ENCODE data around the gene DNAL4. TPM values are rescaled to one million over a fixed set of nuclear protein-coding genes. Genes with fewer than 3 reads are reported as not detected.
A peak's percentile ranks its signal among the peaks of the same experiment; 100 is the strongest.

DNAL4 gene
- total RNA-seq (1 to 10 TPM; 9.1 to 9.6 TPM), polyA plus RNA-seq (12.3 TPM)

DNA sequence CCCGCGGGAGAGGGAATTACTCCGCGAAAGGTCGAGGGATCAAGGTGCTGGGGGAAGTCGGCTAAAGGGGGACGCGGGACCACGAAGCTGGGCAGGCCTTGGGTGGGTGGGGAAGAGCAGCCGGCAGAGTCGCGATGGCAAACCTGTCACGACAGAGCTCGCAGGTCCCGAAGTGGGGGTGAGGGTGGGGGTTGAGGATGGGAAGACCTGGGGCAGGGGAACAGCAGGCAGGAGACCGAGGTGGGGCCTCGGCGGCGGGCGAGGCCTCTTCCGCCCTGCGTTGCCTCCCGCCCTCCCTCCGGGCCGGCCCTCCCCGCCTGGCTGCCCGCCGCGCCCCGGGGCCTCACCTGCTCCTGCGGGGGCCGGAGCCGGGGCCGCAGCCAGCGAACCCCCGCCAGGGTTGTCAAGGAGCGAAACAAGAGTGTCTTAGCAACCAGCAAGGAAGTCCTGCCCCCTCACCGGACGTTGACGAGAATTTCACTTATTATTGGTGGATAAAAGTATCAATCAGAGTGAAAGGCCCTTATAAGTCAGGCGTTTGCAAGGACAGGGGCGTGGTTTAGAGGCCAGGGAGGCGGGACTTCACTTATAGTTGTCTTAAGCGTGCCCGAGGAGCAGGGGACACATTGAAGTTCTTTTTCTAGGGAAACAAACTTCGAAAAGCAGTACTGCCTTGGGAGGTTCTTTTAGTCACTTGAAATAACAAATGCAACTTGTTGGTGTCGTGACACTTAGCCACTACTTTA is at the start of gene DNAL4:
Gene DNAL4, minus strand, starts transcription at position 423 of the 746 bp plus-strand sequence. CDS start 11,412 bp downstream, outside the sequence.
- H3K9me3 Mint-ChIP-seq: peaks cover 0 to 2% (median 0%) of the 10 kb centered on the region in 5 donors
- peaks cover 22 to 30% (median 28%) of the 10 kb centered on the region in 3 donors for H3K4me1 Mint-ChIP-seq
- H3K36me3 Mint-ChIP-seq: peaks cover 0 to 8% (median 1%) of the 10 kb centered on the region in 3 donors
- peak within 1 kb of the TSS; percentile 87 to 94 (median 90) for H3K4me3 Mint-ChIP-seq
- peak within 1 kb of the TSS; percentile 82 to 99 (median 93) for H3K27ac Mint-ChIP-seq
- Histone ChIP-seq H3K27ac (ENCODE audit: low read depth, low read length) (peak within 1 kb of the TSS; percentile 76), H3K27me3 (ENCODE audit: insufficient read depth, low read length, poor library complexity, severe bottlenecking) (peaks cover 4% of the 10 kb centered on the region), H3K4me3 (ENCODE audit: low read length) (peak within 1 kb of the TSS; percentile 44), H3K36me3 (ENCODE audit: insufficient read depth, low read length) (no peaks in the 10 kb centered on the region), H3K9me3 (ENCODE audit: low read length) (no peaks in the 10 kb centered on the region), H3K4me1 (ENCODE audit: insufficient read depth, low read length) (peaks cover 26% of the 10 kb centered on the region)
- peak; percentile 82 to 96 (median 94) for DNase-seq
- ChIA-PET POLR2A (interaction anchor here (0.6 kb wide), 1 partner anchor 353 kb away, joined by 4 read pairs; no protein-coding TSS in a partner anchor), CTCF (interaction anchor here (1.1 kb wide), 1 partner anchor 49 kb away, joined by 4 read pairs; the partner anchor contains the start of gene NPTXR)
- peaks cover 19 to 31% of the 10 kb centered on the region in 2 donors for H3K27me3 Mint-ChIP-seq

DNA sequence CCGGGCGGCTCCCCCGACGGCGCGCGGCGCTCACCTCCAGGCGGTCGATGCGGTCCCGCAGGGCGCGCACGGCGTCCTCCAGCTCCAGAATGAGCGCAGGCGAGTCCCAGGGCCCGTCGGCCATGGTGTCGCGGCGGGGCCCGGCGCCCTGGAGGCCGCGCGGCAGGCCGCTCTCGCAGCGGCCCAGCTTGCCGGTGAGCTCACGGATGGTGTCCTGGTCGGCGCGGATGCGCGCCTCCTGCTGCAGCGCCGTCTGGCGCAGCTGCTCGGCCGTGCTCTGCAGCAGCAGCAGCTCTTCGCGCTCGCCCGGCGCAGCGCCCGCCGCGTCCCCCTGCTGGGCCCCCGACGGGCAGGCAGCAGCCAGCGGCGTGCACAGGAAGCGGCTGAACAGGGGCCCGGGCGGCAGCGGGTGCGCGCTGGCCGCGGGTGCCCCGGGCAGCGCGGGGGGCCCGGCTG is 49.3 kb upstream of the DNAL4 start:
- Mint-ChIP-seq H3K27me3 (peaks cover 7 to 9% of the 10 kb centered on the region in 2 donors), H3K27ac (no peak overlapping the region), H3K4me3 (peak overlapping the region in 2 of 7 donors; percentile 31 to 84), H3K4me1 (peaks cover 21 to 38% (median 34%) of the 10 kb centered on the region in 3 donors), H3K36me3 (peaks cover 0 to 4% (median 2%) of the 10 kb centered on the region in 3 donors), H3K9me3 (no peaks in the 10 kb centered on the region)
- POLR2A ChIA-PET: interaction anchor here (0.7 to 1.9 kb wide), 8 partner anchors 28 to 161 kb away, joined by 3 to 14 read pairs (median 6); partner anchors contain the start of genes CBX6, GTPBP1 and TOMM22
- peak; percentile 18 to 78 (median 58) for DNase-seq
- no peaks in the 10 kb centered on the region for H3K9me3 ChIP-seq (ENCODE audit: low read length)
- no peaks in the 10 kb centered on the region for H3K27me3 ChIP-seq (ENCODE audit: insufficient read depth, low read length, poor library complexity, severe bottlenecking)
- H3K4me1 ChIP-seq (ENCODE audit: insufficient read depth, low read length): peaks cover 20% of the 10 kb centered on the region
- peak overlapping the region; percentile 43 for H3K4me3 ChIP-seq (ENCODE audit: low read length)
- H3K36me3 ChIP-seq (ENCODE audit: insufficient read depth, low read length): no peaks in the 10 kb centered on the region
- CTCF ChIA-PET: interaction anchor here (0.6 to 2.9 kb wide), 22 partner anchors 9 to 161 kb away, joined by 3 to 23 read pairs (median 4); partner anchors contain the start of genes SUN2 and TOMM22
- H3K27ac ChIP-seq (ENCODE audit: low read depth, low read length): no peak overlapping the region

GRCh38 chr22:38842512-38843200 is 48.7 kb upstream of the DNAL4 start:
- peaks cover 7 to 9% of the 10 kb centered on the region in 2 donors for H3K27me3 Mint-ChIP-seq
- ChIA-PET CTCF (interaction anchor here (0.6 to 2.9 kb wide), 22 partner anchors 9 to 161 kb away, joined by 3 to 23 read pairs (median 4); partner anchors contain the start of genes SUN2 and TOMM22), POLR2A (interaction anchor here (0.7 to 1.9 kb wide), 8 partner anchors 29 to 161 kb away, joined by 3 to 14 read pairs (median 6); partner anchors contain the start of genes CBX6, GTPBP1 and TOMM22)
- H3K4me1 ChIP-seq (ENCODE audit: insufficient read depth, low read length): peaks cover 20% of the 10 kb centered on the region
- no peak overlapping the region for H3K27ac ChIP-seq (ENCODE audit: low read depth, low read length)
- H3K9me3 ChIP-seq (ENCODE audit: low read length): no peaks in the 10 kb centered on the region
- H3K36me3 ChIP-seq (ENCODE audit: insufficient read depth, low read length): no peaks in the 10 kb centered on the region
- H3K4me3 Mint-ChIP-seq: peak overlapping the region; percentile 40 to 90 (median 84)
- peaks cover 0 to 6% (median 5%) of the 10 kb centered on the region in 3 donors for H3K36me3 Mint-ChIP-seq
- peaks cover 21 to 38% (median 34%) of the 10 kb centered on the region in 3 donors for H3K4me1 Mint-ChIP-seq
- no peak for DNase-seq
- no peaks in the 10 kb centered on the region for H3K9me3 Mint-ChIP-seq
- H3K27me3 ChIP-seq (ENCODE audit: insufficient read depth, low read length, poor library complexity, severe bottlenecking): no peaks in the 10 kb centered on the region
- H3K27ac Mint-ChIP-seq: peak overlapping the region in 3 of 8 donors; percentile 45 to 68 (median 54)
- peak overlapping the region; percentile 43 for H3K4me3 ChIP-seq (ENCODE audit: low read length)

GRCh38 chr22:38841635-38842034 is 47.7 kb upstream of the DNAL4 start:
- Histone ChIP-seq H3K36me3 (ENCODE audit: insufficient read depth, low read length) (no peaks in the 10 kb centered on the region), H3K27me3 (ENCODE audit: insufficient read depth, low read length, poor library complexity, severe bottlenecking) (no peaks in the 10 kb centered on the region), H3K4me1 (ENCODE audit: insufficient read depth, low read length) (peaks cover 20% of the 10 kb centered on the region), H3K4me3 (ENCODE audit: low read length) (no peak overlapping the region), H3K27ac (ENCODE audit: low read depth, low read length) (no peak overlapping the region), H3K9me3 (ENCODE audit: low read length) (no peaks in the 10 kb centered on the region)
- H3K27me3 Mint-ChIP-seq: peaks cover 7 to 9% of the 10 kb centered on the region in 2 donors
- DNase-seq: no peak
- POLR2A ChIA-PET: no interaction called here
- H3K36me3 Mint-ChIP-seq: peaks cover 0 to 6% (median 5%) of the 10 kb centered on the region in 3 donors
- peaks cover 21 to 38% (median 37%) of the 10 kb centered on the region in 3 donors for H3K4me1 Mint-ChIP-seq
- no peaks in the 10 kb centered on the region for H3K9me3 Mint-ChIP-seq
- H3K27ac Mint-ChIP-seq: no peak overlapping the region
- CTCF ChIA-PET: no interaction called here
- peak overlapping the region in 4 of 7 donors; percentile 23 to 89 (median 84) for H3K4me3 Mint-ChIP-seq

GRCh38 chr22:38841211-38841610 is 47.3 kb upstream of the DNAL4 start:
- Histone ChIP-seq H3K4me3 (ENCODE audit: low read length) (no peak overlapping the region), H3K27ac (ENCODE audit: low read depth, low read length) (no peak overlapping the region), H3K4me1 (ENCODE audit: insufficient read depth, low read length) (peaks cover 20% of the 10 kb centered on the region), H3K27me3 (ENCODE audit: insufficient read depth, low read length, poor library complexity, severe bottlenecking) (no peaks in the 10 kb centered on the region), H3K36me3 (ENCODE audit: insufficient read depth, low read length) (no peaks in the 10 kb centered on the region), H3K9me3 (ENCODE audit: low read length) (no peaks in the 10 kb centered on the region)
- peak overlapping the region in 1 of 7 donors; percentile 81 for H3K4me3 Mint-ChIP-seq
- peaks cover 21 to 38% (median 37%) of the 10 kb centered on the region in 3 donors for H3K4me1 Mint-ChIP-seq
- no peaks in the 10 kb centered on the region for H3K9me3 Mint-ChIP-seq
- H3K27me3 Mint-ChIP-seq: peaks cover 7 to 9% of the 10 kb centered on the region in 2 donors
- ChIA-PET CTCF (no interaction called here), POLR2A (no interaction called here)
- no peak for DNase-seq
- H3K36me3 Mint-ChIP-seq: peaks cover 0 to 6% (median 5%) of the 10 kb centered on the region in 3 donors
- H3K27ac Mint-ChIP-seq: no peak overlapping the region

DNA sequence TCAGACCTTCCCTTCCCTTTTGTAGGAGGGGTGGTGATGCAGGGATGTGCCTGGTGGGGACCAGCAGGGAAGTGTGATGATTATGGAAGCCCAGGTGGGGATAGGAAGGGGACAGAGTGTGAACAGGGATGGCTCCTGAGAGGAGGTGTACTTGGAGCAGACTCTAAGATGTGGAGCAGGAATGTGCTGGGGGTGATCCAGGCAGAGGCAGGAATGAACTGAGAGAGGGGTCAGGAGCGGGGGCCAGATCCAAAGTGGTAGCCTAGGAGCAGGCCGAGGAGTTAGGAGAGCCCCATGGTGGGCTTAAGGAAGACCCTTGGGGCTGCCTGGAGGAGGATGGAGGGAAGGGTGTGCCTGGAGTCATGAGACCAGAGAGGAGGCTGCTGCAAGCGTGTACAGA is 46.2 kb upstream of the DNAL4 start:
- Histone ChIP-seq H3K27me3 (ENCODE audit: insufficient read depth, low read length, poor library complexity, severe bottlenecking) (no peaks in the 10 kb centered on the region), H3K4me1 (ENCODE audit: insufficient read depth, low read length) (peaks cover 20% of the 10 kb centered on the region), H3K9me3 (ENCODE audit: low read length) (no peaks in the 10 kb centered on the region), H3K27ac (ENCODE audit: low read depth, low read length) (no peak overlapping the region), H3K4me3 (ENCODE audit: low read length) (no peak overlapping the region), H3K36me3 (ENCODE audit: insufficient read depth, low read length) (no peaks in the 10 kb centered on the region)
- Mint-ChIP-seq H3K27me3 (peaks cover 7 to 11% of the 10 kb centered on the region in 2 donors), H3K36me3 (peaks cover 0 to 6% (median 5%) of the 10 kb centered on the region in 3 donors), H3K4me1 (peaks cover 21 to 38% (median 37%) of the 10 kb centered on the region in 3 donors), H3K27ac (peak overlapping the region in 3 of 8 donors; percentile 19 to 67 (median 27)), H3K9me3 (no peaks in the 10 kb centered on the region), H3K4me3 (peak overlapping the region in 2 of 7 donors; percentile 49 to 66)
- ChIA-PET CTCF (no interaction called here), POLR2A (no interaction called here)
- no peak for DNase-seq

DNA sequence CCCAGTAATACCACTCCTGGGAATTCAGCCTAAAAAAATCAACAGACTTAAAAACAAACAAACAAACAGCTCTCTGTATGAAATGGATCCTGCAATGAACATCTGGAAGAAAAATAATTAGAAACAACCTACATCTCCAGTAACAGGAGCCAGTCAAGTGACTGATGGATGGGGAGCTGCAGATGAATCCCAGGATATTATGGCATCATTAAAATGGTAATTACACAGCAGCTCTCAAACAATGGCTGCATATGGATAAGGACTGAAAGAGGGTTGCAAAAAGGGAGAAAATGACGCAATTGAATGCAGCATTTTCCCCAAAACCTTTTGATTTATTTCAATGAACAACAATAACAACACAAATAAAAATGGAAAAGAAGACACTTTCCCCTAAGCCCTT is 45.7 kb upstream of the DNAL4 start:
- ChIA-PET CTCF (no interaction called here), POLR2A (no interaction called here)
- Histone ChIP-seq H3K27me3 (ENCODE audit: insufficient read depth, low read length, poor library complexity, severe bottlenecking) (no peaks in the 10 kb centered on the region), H3K27ac (ENCODE audit: low read depth, low read length) (no peak overlapping the region), H3K4me3 (ENCODE audit: low read length) (no peak overlapping the region), H3K36me3 (ENCODE audit: insufficient read depth, low read length) (no peaks in the 10 kb centered on the region), H3K4me1 (ENCODE audit: insufficient read depth, low read length) (peaks cover 20% of the 10 kb centered on the region), H3K9me3 (ENCODE audit: low read length) (no peaks in the 10 kb centered on the region)
- Mint-ChIP-seq H3K27ac (peak overlapping the region in 3 of 8 donors; percentile 17 to 67 (median 27)), H3K27me3 (peaks cover 7 to 11% of the 10 kb centered on the region in 2 donors), H3K4me1 (peaks cover 21 to 38% (median 37%) of the 10 kb centered on the region in 3 donors), H3K4me3 (peak overlapping the region in 3 of 7 donors; percentile 34 to 56 (median 49)), H3K9me3 (no peaks in the 10 kb centered on the region), H3K36me3 (peaks cover 0 to 6% (median 5%) of the 10 kb centered on the region in 3 donors)
- DNase-seq: no peak
